ENCODE results near the gene SRPK2. TPM values are rescaled to one million over a fixed set of nuclear protein-coding genes. Genes with fewer than 3 reads are reported as not detected.
A peak's percentile ranks its signal among the peaks of the same experiment; 100 is the strongest.

Gene SRPK2
- total and polyA plus RNA-seq, 2 donors (not counting 1 experiment from before 2014, with no cell fraction given): 15.2 to 108 TPM

DNA sequence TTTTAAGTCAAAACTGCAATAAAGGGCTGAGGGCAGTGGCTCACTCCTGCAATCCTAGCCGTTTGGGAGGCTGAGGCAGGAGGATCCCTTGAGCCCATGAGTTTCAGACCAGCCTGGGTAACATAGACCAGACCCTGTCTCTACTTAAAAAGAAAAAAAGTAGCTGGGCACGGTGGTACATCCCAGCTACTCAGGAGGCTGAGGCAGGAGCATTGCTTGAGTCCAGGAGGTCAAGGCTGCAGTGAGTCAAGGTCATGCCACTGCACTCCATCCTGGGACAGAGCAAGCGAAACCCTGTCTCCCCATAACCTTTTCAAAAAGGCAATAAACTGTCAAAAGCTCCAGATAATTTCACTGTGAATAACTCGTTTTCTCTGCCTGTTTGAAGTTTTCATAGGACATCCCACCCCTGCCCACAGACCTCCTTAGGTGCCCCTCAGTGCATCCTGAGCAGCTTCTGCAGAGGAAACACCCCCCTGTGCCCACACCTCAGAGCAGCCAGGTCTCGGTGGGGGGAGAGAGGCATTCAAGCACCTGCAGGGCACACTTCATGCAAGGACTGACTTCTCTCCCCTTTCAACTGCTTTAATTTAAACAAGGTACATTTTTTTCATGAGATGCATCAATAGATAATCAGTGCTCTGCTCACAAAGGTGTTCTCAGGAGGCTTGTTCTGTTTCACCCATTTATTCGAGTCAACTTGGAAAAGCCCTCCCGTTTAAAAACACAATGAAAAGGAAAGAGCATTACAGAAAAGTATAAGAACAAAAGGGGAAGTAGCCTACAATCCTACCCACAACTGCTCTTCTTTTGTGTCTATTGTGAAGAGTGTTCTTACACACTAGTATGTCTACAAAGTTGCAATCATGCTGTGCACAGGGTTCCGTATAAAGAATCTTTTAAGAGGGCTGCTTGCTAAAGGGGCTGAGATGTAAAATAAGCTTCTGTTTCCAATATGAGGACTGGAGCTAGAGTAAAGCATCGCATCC is 269.8 kb downstream of the SRPK2 start:
- ATAC-seq (ENCODE audit: low read depth) (no peak), DNase-seq (peak; percentile 28)
- Histone ChIP-seq H3K27me3 (replicated peaks in 1 of 4; ENCODE audit: control extremely low read depth in 1 of 4, control insufficient read depth in 3 of 4, insufficient read depth in 4 of 4, low read length in 3 of 4) (no peaks in the 10 kb centered on the region), H2AFZ (ENCODE audit: insufficient read depth, low read depth, low read length, poor library complexity, severe bottlenecking) (no peak overlapping the region), H3K36me3 (replicated peaks in 1 of 2; ENCODE audit: control extremely low read depth in 1 of 2, control insufficient read depth in 1 of 2, extremely low read depth in 1 of 2, insufficient read depth in 2 of 2, low read length in 1 of 2) (peaks cover 7 to 41% of the 10 kb centered on the region in 2 experiments), H3K9me3 (ENCODE audit: control extremely low read depth in 1 of 3, control insufficient read depth in 2 of 3, insufficient read depth in 1 of 3, low read length in 2 of 3) (no peaks in the 10 kb centered on the region), H3K4me1 (ENCODE audit: control insufficient read depth in 2 of 2, insufficient read depth in 2 of 2, low read length in 2 of 2) (peaks cover 10 to 12% of the 10 kb centered on the region in 2 donors), H3K27ac (ENCODE audit: low read length in 2 of 2) (peak overlapping the region; percentile 8 to 47), H4K20me1 (ENCODE audit: control insufficient read depth, insufficient read depth, low read length, poor library complexity, severe bottlenecking) (no peaks in the 10 kb centered on the region), H3K4me3 (ENCODE audit: control extremely low read depth in 1 of 5, extremely low read depth in 1 of 5, insufficient read depth in 1 of 5, low read depth in 2 of 5, low read length in 4 of 5) (no peak overlapping the region), H3K79me2 (ENCODE audit: control insufficient read depth, insufficient read depth, low read length) (no peaks in the 10 kb centered on the region), H3K4me2 (replicated peaks; ENCODE audit: low read depth, low read length, poor library complexity, severe bottlenecking) (peak overlapping the region; percentile 1), H3K9ac (ENCODE audit: low read length) (no peak overlapping the region)
- Mint-ChIP-seq H3K4me3 (no peak overlapping the region), H3K27me3 (no peaks in the 10 kb centered on the region), H3K9me3 (ENCODE audit: insufficient read depth) (no peaks in the 10 kb centered on the region), H3K27ac (peak overlapping the region; percentile 59), H3K4me1 (peaks cover 14% of the 10 kb centered on the region)
- POLR2A ChIA-PET: interaction anchor here (0.6 kb wide), 1 partner anchor 81 kb away, joined by 3 read pairs; no protein-coding TSS in a partner anchor
- WGBS (ENCODE audit: insufficient coverage): 78% methylated on average over 4 of the region's 9 CpGs
- TF ChIP-seq, protein P1, sequence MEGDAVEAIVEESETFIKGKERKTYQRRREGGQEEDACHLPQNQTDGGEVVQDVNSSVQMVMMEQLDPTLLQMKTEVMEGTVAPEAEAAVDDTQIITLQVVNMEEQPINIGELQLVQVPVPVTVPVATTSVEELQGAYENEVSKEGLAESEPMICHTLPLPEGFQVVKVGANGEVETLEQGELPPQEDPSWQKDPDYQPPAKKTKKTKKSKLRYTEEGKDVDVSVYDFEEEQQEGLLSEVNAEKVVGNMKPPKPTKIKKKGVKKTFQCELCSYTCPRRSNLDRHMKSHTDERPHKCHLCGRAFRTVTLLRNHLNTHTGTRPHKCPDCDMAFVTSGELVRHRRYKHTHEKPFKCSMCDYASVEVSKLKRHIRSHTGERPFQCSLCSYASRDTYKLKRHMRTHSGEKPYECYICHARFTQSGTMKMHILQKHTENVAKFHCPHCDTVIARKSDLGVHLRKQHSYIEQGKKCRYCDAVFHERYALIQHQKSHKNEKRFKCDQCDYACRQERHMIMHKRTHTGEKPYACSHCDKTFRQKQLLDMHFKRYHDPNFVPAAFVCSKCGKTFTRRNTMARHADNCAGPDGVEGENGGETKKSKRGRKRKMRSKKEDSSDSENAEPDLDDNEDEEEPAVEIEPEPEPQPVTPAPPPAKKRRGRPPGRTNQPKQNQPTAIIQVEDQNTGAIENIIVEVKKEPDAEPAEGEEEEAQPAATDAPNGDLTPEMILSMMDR (IDR thresholded peaks at IDR 0.05): no peak
- no peak for TF ChIP-seq EZH2 (IDR thresholded peaks at IDR 0.05; ENCODE audit: borderline replicate concordance, insufficient read depth, low read depth, low read length, poor library complexity, severe bottlenecking)
- intact Hi-C loops (cut with micrococcal nuclease): loop anchor here (5.0 kb wide), 1 partner anchor 37 kb away; no protein-coding TSS in a partner anchor
- CTCF ChIA-PET: interaction anchor here (1.0 to 1.4 kb wide), 4 partner anchors 10 to 137 kb away, joined by 3 to 4 read pairs (median 4); no protein-coding TSS in a partner anchor
